Caco-2 (cell line): ENCODE data around the gene LRP1-AS. TPM values are rescaled to one million over a fixed set of nuclear protein-coding genes. Genes with fewer than 3 reads are reported as not detected.

Source experiments
- BruUV-seq: library from RNA; stranded (reverse); fragments of 400-500 nt; replicated peaks from 2 replicates; lab custom pipeline; 2021; lab: Mats Ljungman, UMichigan
- CTCF ChIA-PET: fragments of 300-600 bp; sonication (Branson Sonifier 250); formaldehyde crosslinking; loops from one replicate; lab custom pipeline; 2022; ENCODE audit warnings: antibody characterized with exemption; lab: Charles Lee
- POLR2A ChIA-PET: fragments of 300-600 bp; sonication (Branson Sonifier 250); formaldehyde crosslinking; loops from one replicate; lab custom pipeline; 2022; ENCODE audit warnings: antibody characterized with exemption; lab: Charles Lee
- DNase-seq, 2 experiments: peaks; one replicate each; pipeline versions ENCODE4 v3.0.0 to v3.0.0-alpha.2; 2020 to 2022
- H3K27me3 ChIP-seq: replicated peaks from 2 replicates; pipeline ENCODE4 v1.6.0; 2011; ENCODE audit warnings: low read length; ENCODE audit not compliant: control insufficient read depth, insufficient read depth
- H3K36me3 ChIP-seq: 2 replicates; pipeline ENCODE4 v1.5.1; 2011; ENCODE audit warnings: low read length; ENCODE audit not compliant: control insufficient read depth, insufficient read depth
- H3K4me1 ChIP-seq: fragments of 250-450 bp; sonication (Bioruptor Pico); 2 replicates; pipeline ENCODE4 v1.5.1; 2020; ENCODE audit warnings: mild to moderate bottlenecking
- H3K4me3 ChIP-seq: 2 replicates; pipeline ENCODE4 v1.5.1; 2011; ENCODE audit warnings: low read depth, mild to moderate bottlenecking, control low read depth, low read length
- H3K9me3 ChIP-seq: fragments of 250-450 bp; sonication (Bioruptor Pico); 2 replicates; pipeline ENCODE4 v1.5.1; 2020; ENCODE audit warnings: mild to moderate bottlenecking, moderate library complexity
- H3K27ac Mint-ChIP-seq: one replicate; pipeline ENCODE4 v1.8.0; 2022; ENCODE audit warnings: mixed read lengths; ENCODE audit not compliant: unreplicated experiment
- H3K27me3 Mint-ChIP-seq: one replicate; pipeline ENCODE4 v1.8.0; 2022; ENCODE audit warnings: mixed read lengths; ENCODE audit not compliant: insufficient read depth, unreplicated experiment
- H3K36me3 Mint-ChIP-seq: one replicate; pipeline ENCODE4 v1.8.0; 2022; ENCODE audit warnings: mild to moderate bottlenecking, mixed read lengths; ENCODE audit not compliant: insufficient read depth, unreplicated experiment
- H3K4me1 Mint-ChIP-seq: one replicate; pipeline ENCODE4 v1.8.0; 2022; ENCODE audit warnings: low read depth, mixed read lengths; ENCODE audit not compliant: unreplicated experiment
- H3K4me3 Mint-ChIP-seq: one replicate; pipeline ENCODE4 v1.8.0; 2022; ENCODE audit warnings: mild to moderate bottlenecking, moderate library complexity, mixed read lengths; ENCODE audit not compliant: unreplicated experiment
- H3K9me3 Mint-ChIP-seq: one replicate; pipeline ENCODE4 v1.8.0; 2022; ENCODE audit warnings: mixed read lengths; ENCODE audit not compliant: unreplicated experiment
- CTCF ChIP-seq, 2 experiments: fragments of 200-600 bp in 1 of 2; IDR thresholded peaks; 1 replicate in 1 of 2; 2 replicates in 1 of 2; pipeline versions ENCODE4 v1.5.1 to v1.8.0; 2011 to 2022; ENCODE audit warnings: antibody characterized with exemption in 1 of 2, control low read depth in 1 of 2, inconsistent platforms in 1 of 2, low read depth in 1 of 2, low read length in 1 of 2, mild to moderate bottlenecking in 1 of 2, moderate library complexity in 1 of 2; ENCODE audit not compliant: insufficient read depth in 1 of 2, severe bottlenecking in 1 of 2, unreplicated experiment in 1 of 2
- intact Hi-C: fragments of 100-400 bp; cut with micrococcal nuclease; formaldehyde crosslinking; loops from one replicate; pipeline ENCODE4 v1.10.0; 2022; ENCODE audit not compliant: unreplicated experiment
- total RNA-seq: library from RNA; stranded (reverse); gene quantifications from 2 replicates; pipeline ENCODE4 v1.2.3, GENCODE V29; 2022

The LRP1-AS gene
- total RNA-seq, 1 experiment from 2014 or later = not detected

GRCh38 chr12:57127726-57128518 is 19.5 kb downstream of the LRP1-AS start, which contains the start of gene LRP1:
TSS of gene LRP1 (plus strand) at chr12:57128483. CDS start at chr12:57128965, 482 bp downstream.
- peaks cover 14% of the 10 kb centered on the region for H3K9me3 Mint-ChIP-seq
- H3K27ac Mint-ChIP-seq = peak within 1 kb of the TSS; percentile 86
- no peaks in the 10 kb centered on the region for H3K36me3 ChIP-seq
- peak within 1 kb of the TSS; percentile 88 for H3K4me3 Mint-ChIP-seq
- intact Hi-C loops = loop anchor here (1.0 kb wide), 2 partner anchors 19 to 45 kb away; partner anchors contain the start of gene LRP1-AS
- no peaks in the 10 kb centered on the region for H3K27me3 ChIP-seq
- TF ChIP-seq CTCF (IDR thresholded peaks at IDR 0.05; ENCODE audit: insufficient read depth in 1 of 2, low read depth in 1 of 2, low read length in 1 of 2, severe bottlenecking in 1 of 2, unreplicated experiment in 1 of 2) = no peak
- no peaks in the 10 kb centered on the region for H3K9me3 ChIP-seq
- H3K4me3 ChIP-seq = peak within 1 kb of the TSS; percentile 90
- peaks cover 37% of the 10 kb centered on the region for H3K4me1 Mint-ChIP-seq
- peaks cover 19% of the 10 kb centered on the region for H3K36me3 Mint-ChIP-seq
- H3K4me1 ChIP-seq = peaks cover 43% of the 10 kb centered on the region
- ChIA-PET POLR2A (interaction anchor here (0.6 to 2.1 kb wide), 16 partner anchors 9 to 440 kb away, joined by 3 to 39 read pairs (median 4); partner anchors contain the start of genes LRP1-AS, NAB2, NEMP1 and PTGES3), CTCF (interaction anchor here (0.5 to 2.8 kb wide), 37 partner anchors 11 to 608 kb away, joined by 3 to 49 read pairs (median 3); partner anchors contain the start of genes LRP1-AS, NEMP1 and STAT6)
- no TSS peak for BruUV-seq
- H3K27me3 Mint-ChIP-seq = no peaks in the 10 kb centered on the region
- DNase-seq = peak; percentile 82 to 83

- H3K9me3 ChIP-seq = no peaks in the 10 kb centered on the region
- ChIA-PET CTCF (interaction anchor here (0.6 to 2.8 kb wide), 21 partner anchors 11 to 126 kb away, joined by 3 to 49 read pairs (median 7); partner anchors contain the start of genes LRP1-AS, NEMP1 and STAT6), POLR2A (interaction anchor here (0.7 to 2.1 kb wide), 8 partner anchors 15 to 439 kb away, joined by 4 to 39 read pairs (median 10); partner anchors contain the start of genes LRP1-AS, NAB2, NEMP1 and PTGES3)
- Mint-ChIP-seq H3K36me3 (peaks cover 19% of the 10 kb centered on the region), H3K4me3 (peak overlapping the region; percentile 88), H3K4me1 (peaks cover 30% of the 10 kb centered on the region), H3K9me3 (peaks cover 14% of the 10 kb centered on the region), H3K27ac (peak overlapping the region; percentile 86), H3K27me3 (no peaks in the 10 kb centered on the region)
- peak overlapping the region; percentile 90 for H3K4me3 ChIP-seq
- TF ChIP-seq CTCF (IDR thresholded peaks at IDR 0.05; ENCODE audit: insufficient read depth in 1 of 2, low read depth in 1 of 2, low read length in 1 of 2, severe bottlenecking in 1 of 2, unreplicated experiment in 1 of 2) = peak; percentile 49 to 50
- intact Hi-C loops = loop anchor here (1.0 kb wide), 2 partner anchors 20 to 46 kb away; partner anchors contain the start of gene LRP1-AS
- BruUV-seq = TSS peak; percentile 75
- H3K36me3 ChIP-seq = no peaks in the 10 kb centered on the region
- peaks cover 36% of the 10 kb centered on the region for H3K4me1 ChIP-seq
- H3K27me3 ChIP-seq = no peaks in the 10 kb centered on the region
- peak; percentile 88 to 89 for DNase-seq
Measured at GRCh38 chr12:57127101-57127725, 20.2 kb downstream of the LRP1-AS start.

GRCh38 chr12:57126561-57126960 is 20.9 kb downstream of the LRP1-AS start:
- H3K9me3 ChIP-seq = no peaks in the 10 kb centered on the region
- peaks cover 23% of the 10 kb centered on the region for H3K4me1 Mint-ChIP-seq
- TF ChIP-seq CTCF (IDR thresholded peaks at IDR 0.05; ENCODE audit: insufficient read depth in 1 of 2, low read depth in 1 of 2, low read length in 1 of 2, severe bottlenecking in 1 of 2, unreplicated experiment in 1 of 2) = no peak
- H3K36me3 ChIP-seq = no peaks in the 10 kb centered on the region
- no peaks in the 10 kb centered on the region for H3K27me3 Mint-ChIP-seq
- peak overlapping the region; percentile 90 for H3K4me3 ChIP-seq
- ChIA-PET POLR2A (interaction anchor here (2.0 kb wide), 1 partner anchor 103 kb away, joined by 23 read pairs; the partner anchor contains the start of gene SHMT2), CTCF (interaction anchor here (0.6 to 2.8 kb wide), 11 partner anchors 15 to 95 kb away, joined by 3 to 49 read pairs (median 13); partner anchors contain the start of genes LRP1-AS, NEMP1 and STAT6)
- H3K9me3 Mint-ChIP-seq = peaks cover 14% of the 10 kb centered on the region
- DNase-seq = no peak
- no TSS peak for BruUV-seq
- H3K4me3 Mint-ChIP-seq = peak overlapping the region; percentile 88
- peaks cover 29% of the 10 kb centered on the region for H3K4me1 ChIP-seq
- H3K27ac Mint-ChIP-seq = peak overlapping the region; percentile 86
- peaks cover 16% of the 10 kb centered on the region for H3K36me3 Mint-ChIP-seq
- intact Hi-C loops = no loop called here
- no peaks in the 10 kb centered on the region for H3K27me3 ChIP-seq
